HG03060 (cell line): Measurements from ENCODE around the gene GCC1.

ENCODE experiments used
- ATAC-seq: cut with Tn5 transposase; IDR thresholded peaks from one replicate; pipeline ENCODE4 v1.9.1; 2021; ENCODE audit warnings: low read depth, moderate number of reproducible peaks; ENCODE audit not compliant: unreplicated experiment

The GCC1 gene

GRCh38 chr7:127585044-127585953 is at the start of gene GCC1:
Gene GCC1 (minus strand): TSS chr7:127585596. CDS start chr7:127585182, 414 bp downstream.
- ATAC-seq = peak; percentile 82

- ATAC-seq = no peak
These were observed 47.0 kb upstream of the GCC1 start for GRCh38 chr7:127632276-127632910.

GRCh38 chr7:127629268-127629854 is 44.0 kb upstream of the GCC1 start:
- ATAC-seq = no peak

- no peak for ATAC-seq
These were observed 43.0 kb upstream of the GCC1 start for GRCh38 chr7:127628445-127628844.

GRCh38 chr7:127625331-127625730 is 39.9 kb upstream of the GCC1 start:
- no peak for ATAC-seq

GRCh38 chr7:127620406-127621233 is 35.2 kb upstream of the GCC1 start:
- no peak for ATAC-seq

- ATAC-seq = no peak
These were observed 34.4 kb upstream of the GCC1 start for GRCh38 chr7:127619681-127620405.

GRCh38 chr7:127618775-127619174 is 33.4 kb upstream of the GCC1 start:
- no peak for ATAC-seq

GRCh38 chr7:127618042-127618441 is 32.6 kb upstream of the GCC1 start, which contains the start of gene PAX4:
Gene PAX4 (minus strand): TSS chr7:127618142. CDS start chr7:127615928, 2,214 bp downstream.
- ATAC-seq = no peak

GRCh38 chr7:127616724-127617123 is 31.3 kb upstream of the GCC1 start:
- ATAC-seq = no peak

- no peak for ATAC-seq
These were observed 26.9 kb upstream of the GCC1 start for GRCh38 chr7:127612263-127612662.

- ATAC-seq = no peak
These were observed 23.9 kb upstream of the GCC1 start for GRCh38 chr7:127609297-127609696.

GRCh38 chr7:127608446-127608845 is 23.1 kb upstream of the GCC1 start:
- no peak for ATAC-seq

GRCh38 chr7:127600885-127601284 is 15.5 kb upstream of the GCC1 start:
- ATAC-seq = no peak

GRCh38 chr7:127598318-127598717 is 12.9 kb upstream of the GCC1 start:
- no peak for ATAC-seq

- ATAC-seq = no peak
These were observed 10.3 kb upstream of the GCC1 start for GRCh38 chr7:127595737-127596136.

GRCh38 chr7:127594490-127594889 is 9.1 kb upstream of the GCC1 start:
- no peak for ATAC-seq

- ATAC-seq = no peak
These were observed 7.2 kb upstream of the GCC1 start for GRCh38 chr7:127592550-127592949.

GRCh38 chr7:127591591-127591990 is 6.2 kb upstream of the GCC1 start:
- ATAC-seq = no peak

GRCh38 chr7:127591189-127591588 is 5.8 kb upstream of the GCC1 start:
- no peak for ATAC-seq
